Prostate gland (tissue), 2 donors: ENCODE data around the gene EGFLAM. TPM values are rescaled to one million over a fixed set of nuclear protein-coding genes. Genes with fewer than 3 reads are reported as not detected.

Experiments
- DNase-seq: peaks from one replicate; pipeline ENCODE4 v3.0.0-alpha.2; 2019; ENCODE audit warnings: low spot score
- H3K27ac ChIP-seq, 2 donors: fragments of 200-600 bp; sonication (generic); 2 replicates each; pipeline ENCODE4 v1.5.1; 2017 to 2019
- H3K27me3 ChIP-seq: fragments of 200-600 bp; sonication (generic); replicated peaks from 2 replicates; pipeline ENCODE4 v1.5.1; 2019; ENCODE audit not compliant: insufficient read depth
- H3K36me3 ChIP-seq, 2 donors: fragments of 200-600 bp; sonication (generic); 1 replicate in 1 of 2; 2 replicates in 1 of 2; pipeline versions ENCODE4 v1.5.1 to v1.8.1; 2017 to 2019
- H3K4me1 ChIP-seq: fragments of 200-600 bp; sonication (generic); replicated peaks from 2 replicates; pipeline ENCODE4 v1.5.1; 2019
- H3K4me3 ChIP-seq, 2 donors: fragments of 200-600 bp; sonication (generic); 2 replicates each; pipeline ENCODE4 v1.5.1; 2017 to 2019
- H3K9me3 ChIP-seq: fragments of 200-600 bp; sonication (generic); 2 replicates; pipeline ENCODE4 v1.5.1; 2017
- CTCF ChIP-seq, 4 experiments: fragments of 200-600 bp in 2 of 4; fragments of 450-650 bp in 2 of 4; sonication (generic) in 2 of 4; IDR thresholded peaks; 1 replicate in 3 of 4; 2 replicates in 1 of 4; pipeline ENCODE4 v1.5.1; 2016 to 2019; ENCODE audit warnings: antibody characterized with exemption in 4 of 4, mild to moderate bottlenecking in 2 of 4, moderate library complexity in 2 of 4
- POLR2A ChIP-seq: fragments of 450-650 bp; IDR thresholded peaks from one replicate; pipeline ENCODE4 v1.6.1; 2016; ENCODE audit warnings: antibody characterized with exemption, mild to moderate bottlenecking
- POLR2AphosphoS5 ChIP-seq: sonication (generic); formaldehyde crosslinking; IDR thresholded peaks from one replicate; pipeline ENCODE4 v1.6.1; 2017; ENCODE audit warnings: antibody characterized with exemption
- WGBS: methylation state at CpG from one replicate; pipeline ENCODE4 v1.1.5; 2018; 5-methylcytosine and 5-hydroxymethylcytosine counted together
- intact Hi-C: fragments of 100-400 bp; cut with DNase I; formaldehyde crosslinking; loops from one replicate; pipeline ENCODE4 v1.14.2; 2022
- total RNA-seq, 2 donors: library from RNA; depleted of rRNA; stranded (reverse); fragments of >200 nt; gene quantifications; one replicate each; pipeline ENCODE4 v1.1.0, GENCODE V29; 2016

The EGFLAM gene
- total RNA-seq, 2 donors from 2014 or later = 4.1 to 14.1 TPM

GRCh38 chr5:38273626-38274025 lies 15.3 kb downstream of the EGFLAM start:
- Histone ChIP-seq H3K27ac (no peak overlapping the region), H3K4me3 (no peak overlapping the region), H3K36me3 (no peaks in the 10 kb centered on the region), H3K27me3 (no peaks in the 10 kb centered on the region), H3K9me3 (no peaks in the 10 kb centered on the region), H3K4me1 (no peaks in the 10 kb centered on the region)
- no peak for DNase-seq
- WGBS = 81% methylated on average over 3 of the region's 3 CpGs
- TF ChIP-seq POLR2AphosphoS5 = no peak
- no peak for TF ChIP-seq CTCF (IDR thresholded peaks at IDR 0.05)
- no peak for TF ChIP-seq POLR2A
- intact Hi-C loops = no loop called here

GRCh38 chr5:38274370-38274769 lies 16.0 kb downstream of the EGFLAM start:
- Histone ChIP-seq H3K27ac (no peak overlapping the region), H3K4me3 (no peak overlapping the region), H3K4me1 (no peaks in the 10 kb centered on the region), H3K36me3 (no peaks in the 10 kb centered on the region), H3K9me3 (no peaks in the 10 kb centered on the region), H3K27me3 (no peaks in the 10 kb centered on the region)
- TF ChIP-seq POLR2AphosphoS5 = no peak
- TF ChIP-seq POLR2A = no peak
- TF ChIP-seq CTCF (IDR thresholded peaks at IDR 0.05) = no peak
- WGBS = 84% methylated on average over 1 of the region's 1 CpG
- no peak for DNase-seq
- intact Hi-C loops = no loop called here

- Histone ChIP-seq H3K27ac (no peak overlapping the region), H3K4me1 (no peaks in the 10 kb centered on the region), H3K27me3 (no peaks in the 10 kb centered on the region), H3K36me3 (no peaks in the 10 kb centered on the region), H3K9me3 (no peaks in the 10 kb centered on the region), H3K4me3 (no peak overlapping the region)
- no peak for DNase-seq
- TF ChIP-seq POLR2AphosphoS5 = no peak
- no peak for TF ChIP-seq CTCF (IDR thresholded peaks at IDR 0.05)
- TF ChIP-seq POLR2A = no peak
- intact Hi-C loops = no loop called here
Measured at GRCh38 chr5:38284384-38284783, 26.0 kb downstream of the EGFLAM start.

GRCh38 chr5:38285226-38285625 lies 26.9 kb downstream of the EGFLAM start:
- no peak overlapping the region for H3K27ac ChIP-seq
- no peak for DNase-seq
- no peaks in the 10 kb centered on the region for H3K36me3 ChIP-seq
- TF ChIP-seq POLR2AphosphoS5 (no peak), CTCF (IDR thresholded peaks at IDR 0.05) (no peak), POLR2A (no peak)
- no peaks in the 10 kb centered on the region for H3K4me1 ChIP-seq
- no peak overlapping the region for H3K4me3 ChIP-seq
- intact Hi-C loops = no loop called here
- no peaks in the 10 kb centered on the region for H3K9me3 ChIP-seq
- WGBS = 69% methylated on average over 2 of the region's 2 CpGs
- H3K27me3 ChIP-seq = no peaks in the 10 kb centered on the region

- Histone ChIP-seq H3K36me3 (no peaks in the 10 kb centered on the region), H3K9me3 (no peaks in the 10 kb centered on the region), H3K27ac (no peak overlapping the region), H3K27me3 (no peaks in the 10 kb centered on the region), H3K4me3 (no peak overlapping the region), H3K4me1 (no peaks in the 10 kb centered on the region)
- DNase-seq = no peak
- intact Hi-C loops = no loop called here
- WGBS = 78% methylated on average over 4 of the region's 4 CpGs
- TF ChIP-seq POLR2AphosphoS5 = no peak
- no peak for TF ChIP-seq POLR2A
- TF ChIP-seq CTCF (IDR thresholded peaks at IDR 0.05) = no peak
Measured at GRCh38 chr5:38286002-38286401, 27.6 kb downstream of the EGFLAM start.
